ENCODE data around the gene SEMA4C. TPM values are rescaled to one million over a fixed set of nuclear protein-coding genes. Genes with fewer than 3 reads are reported as not detected.

The SEMA4C gene
- total RNA-seq, 4 donors from 2014 or later: 10.4 to 27.1 (median 17.8) TPM

DNA sequence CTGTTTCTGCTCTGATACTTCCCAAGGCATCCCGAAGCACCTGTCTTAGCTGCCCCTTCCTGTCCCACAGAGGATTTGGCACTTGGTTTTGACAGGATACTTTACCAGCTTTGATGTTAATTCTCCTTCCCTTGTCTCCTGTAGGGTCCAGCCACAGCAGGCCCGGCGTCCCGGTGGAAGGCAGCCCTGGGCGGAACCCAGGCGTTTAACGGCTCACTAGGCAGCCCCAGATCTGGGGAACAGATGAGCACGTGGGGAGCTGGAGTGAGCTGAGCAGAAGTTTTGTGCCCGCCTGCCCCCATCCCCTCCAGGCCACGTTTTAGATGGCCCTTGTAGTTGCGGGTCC, 37.5 kb downstream of the SEMA4C start:
- TF ChIP-seq, protein P1, sequence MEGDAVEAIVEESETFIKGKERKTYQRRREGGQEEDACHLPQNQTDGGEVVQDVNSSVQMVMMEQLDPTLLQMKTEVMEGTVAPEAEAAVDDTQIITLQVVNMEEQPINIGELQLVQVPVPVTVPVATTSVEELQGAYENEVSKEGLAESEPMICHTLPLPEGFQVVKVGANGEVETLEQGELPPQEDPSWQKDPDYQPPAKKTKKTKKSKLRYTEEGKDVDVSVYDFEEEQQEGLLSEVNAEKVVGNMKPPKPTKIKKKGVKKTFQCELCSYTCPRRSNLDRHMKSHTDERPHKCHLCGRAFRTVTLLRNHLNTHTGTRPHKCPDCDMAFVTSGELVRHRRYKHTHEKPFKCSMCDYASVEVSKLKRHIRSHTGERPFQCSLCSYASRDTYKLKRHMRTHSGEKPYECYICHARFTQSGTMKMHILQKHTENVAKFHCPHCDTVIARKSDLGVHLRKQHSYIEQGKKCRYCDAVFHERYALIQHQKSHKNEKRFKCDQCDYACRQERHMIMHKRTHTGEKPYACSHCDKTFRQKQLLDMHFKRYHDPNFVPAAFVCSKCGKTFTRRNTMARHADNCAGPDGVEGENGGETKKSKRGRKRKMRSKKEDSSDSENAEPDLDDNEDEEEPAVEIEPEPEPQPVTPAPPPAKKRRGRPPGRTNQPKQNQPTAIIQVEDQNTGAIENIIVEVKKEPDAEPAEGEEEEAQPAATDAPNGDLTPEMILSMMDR (IDR thresholded peaks at IDR 0.05; ENCODE audit: low read depth): no peak

DNA sequence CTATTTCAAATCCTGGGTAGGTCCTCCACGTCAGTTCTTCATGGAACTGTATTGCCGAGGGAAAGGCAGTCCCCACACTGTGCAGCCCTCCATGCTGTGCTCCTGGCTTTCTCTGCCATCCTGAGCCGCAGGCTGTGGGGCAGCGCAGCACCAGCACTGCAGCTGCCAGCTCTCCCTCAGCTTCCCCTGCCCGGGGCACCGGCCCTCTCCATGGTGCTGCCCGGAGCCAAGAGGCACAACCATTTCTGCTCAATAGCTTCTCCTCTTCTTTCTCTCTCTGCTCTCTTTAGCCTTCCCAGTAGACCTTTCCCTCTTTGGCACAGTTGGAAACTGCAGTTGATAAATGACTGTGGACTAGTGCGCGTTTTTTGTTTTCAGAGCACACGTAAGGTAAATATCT, 38.2 kb downstream of the SEMA4C start:
- TF ChIP-seq, protein P1 (IDR thresholded peaks at IDR 0.05; ENCODE audit: low read depth): no peak

DNA sequence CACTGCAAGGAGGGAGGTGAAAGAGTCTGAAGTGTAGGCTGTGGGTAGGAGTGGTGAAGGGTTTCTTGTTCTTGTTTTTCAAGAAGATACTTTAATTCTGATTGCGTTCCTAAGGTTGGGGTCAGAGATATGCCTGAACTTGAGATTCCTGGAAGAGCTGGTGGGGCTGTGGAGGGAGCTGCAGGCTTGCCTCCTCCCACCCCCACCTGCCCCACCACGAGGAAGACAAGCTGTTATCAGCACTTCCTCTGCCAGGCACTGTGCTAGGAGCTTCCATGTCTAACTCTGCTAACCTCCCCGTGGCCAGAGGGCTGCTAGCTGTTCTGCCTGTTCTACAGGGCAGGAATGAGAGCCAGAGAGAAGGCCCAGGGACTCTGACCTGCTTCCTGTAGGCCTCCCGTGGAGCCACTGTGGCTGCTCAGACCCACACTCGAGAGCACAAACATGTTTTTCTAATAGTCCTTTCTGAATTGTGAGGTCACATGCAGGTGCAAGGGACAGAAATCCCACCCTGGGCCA, 39.8 kb downstream of the SEMA4C start:
- TF ChIP-seq, protein P1 (IDR thresholded peaks at IDR 0.05; ENCODE audit: low read depth): no peak

DNA sequence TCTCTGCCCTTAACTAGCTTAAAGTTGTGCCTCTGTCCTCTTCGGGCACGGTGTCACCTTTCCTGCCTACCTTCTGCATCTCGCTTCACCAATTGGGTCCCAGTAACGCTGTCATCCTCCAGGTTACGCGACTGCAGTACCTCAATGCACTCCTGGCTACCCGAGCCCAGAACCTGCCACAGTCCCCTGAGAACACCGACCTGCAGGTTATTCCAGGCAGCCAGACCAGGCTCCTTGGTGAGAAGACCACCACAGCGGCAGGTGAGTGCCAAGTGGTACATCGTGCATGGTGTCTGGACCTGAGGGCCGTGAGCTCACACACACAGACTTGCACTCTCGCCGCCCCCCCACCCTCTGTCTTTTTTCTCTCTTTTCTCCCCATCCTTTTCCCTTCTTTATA, 41.0 kb downstream of the SEMA4C start:
- TF ChIP-seq, protein P1 (IDR thresholded peaks at IDR 0.05; ENCODE audit: low read depth): no peak

DNA sequence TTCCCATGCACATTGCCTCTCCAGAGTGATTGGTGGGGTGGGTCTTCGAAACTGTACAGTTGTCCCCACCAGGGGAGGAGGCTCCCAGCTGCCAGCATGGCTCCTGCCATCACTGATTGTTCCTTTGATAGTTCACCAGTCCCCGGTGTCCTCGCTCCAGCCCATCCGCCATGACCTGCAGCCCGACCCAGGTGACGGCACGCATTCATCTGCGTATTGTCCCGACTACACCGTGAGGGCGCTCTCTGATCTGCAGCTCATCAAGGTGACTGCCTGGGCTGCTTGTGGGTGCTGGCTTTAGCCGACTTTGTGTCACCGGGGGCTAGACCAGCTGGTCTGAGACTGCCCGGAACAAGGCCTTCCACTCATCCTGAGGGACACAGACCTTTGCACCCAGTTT, 41.4 kb downstream of the SEMA4C start:
- TF ChIP-seq, protein P1 (IDR thresholded peaks at IDR 0.05; ENCODE audit: low read depth): no peak

DNA sequence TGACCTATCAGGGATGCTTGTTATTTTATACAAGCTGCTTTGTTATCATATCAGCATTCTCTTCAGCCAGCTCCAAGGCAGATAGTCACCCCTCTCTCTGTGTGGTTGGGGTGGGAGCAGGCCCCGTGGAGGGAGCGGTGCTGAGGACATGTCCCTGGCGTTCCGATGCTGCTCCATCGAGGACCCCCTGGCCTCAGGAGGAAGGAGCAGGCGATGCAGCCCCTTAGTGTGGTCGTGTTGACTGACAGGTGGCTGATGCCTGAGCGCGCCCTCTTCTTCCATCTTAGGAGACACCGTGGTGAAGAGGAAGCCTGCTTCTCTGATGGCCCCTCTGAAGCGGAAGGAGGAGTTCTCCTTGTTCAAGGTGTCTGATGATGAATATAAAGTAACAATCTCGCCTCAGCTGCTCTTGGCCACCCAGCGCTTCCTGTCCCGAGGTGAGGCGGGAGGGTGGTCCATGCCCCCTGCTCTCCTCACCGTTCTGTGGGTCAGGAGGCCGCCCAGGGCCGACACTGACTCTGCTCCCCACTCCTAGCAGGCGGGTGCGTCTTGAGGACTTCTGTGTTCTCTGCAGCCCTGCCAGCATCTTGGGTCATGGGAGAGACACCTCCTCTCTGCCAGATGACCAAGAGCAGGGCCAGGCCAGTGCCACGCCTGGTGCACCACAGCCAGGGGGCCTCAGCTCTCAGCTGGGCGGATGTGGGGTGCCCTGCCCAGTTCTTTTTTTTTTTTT, 43.2 kb downstream of the SEMA4C start:
- TF ChIP-seq, protein P1 (IDR thresholded peaks at IDR 0.05; ENCODE audit: low read depth): no peak

DNA sequence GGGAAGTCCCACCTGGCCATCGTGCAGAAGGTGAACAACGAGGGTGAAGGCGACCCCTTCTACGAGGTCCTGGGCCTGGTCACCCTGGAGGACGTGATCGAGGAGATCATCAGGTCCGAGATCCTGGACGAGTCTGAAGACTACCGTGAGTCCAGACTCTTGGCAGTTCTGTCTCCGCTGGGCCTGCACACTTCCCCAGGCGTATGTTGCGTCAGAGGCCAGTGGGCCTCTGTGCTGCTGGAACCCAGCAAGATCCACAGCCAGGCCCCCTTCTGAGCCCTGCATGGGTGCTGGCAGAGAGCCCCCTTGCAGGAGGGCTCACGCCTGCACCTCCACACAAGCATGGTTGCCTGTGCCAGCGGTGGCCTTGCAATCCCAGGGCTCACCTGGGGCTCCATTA, 44.8 kb downstream of the SEMA4C start:
- TF ChIP-seq, protein P1 (IDR thresholded peaks at IDR 0.05; ENCODE audit: low read depth): no peak
